Measurements from ENCODE around the gene CAMSAP1.

The CAMSAP1 gene

DNA sequence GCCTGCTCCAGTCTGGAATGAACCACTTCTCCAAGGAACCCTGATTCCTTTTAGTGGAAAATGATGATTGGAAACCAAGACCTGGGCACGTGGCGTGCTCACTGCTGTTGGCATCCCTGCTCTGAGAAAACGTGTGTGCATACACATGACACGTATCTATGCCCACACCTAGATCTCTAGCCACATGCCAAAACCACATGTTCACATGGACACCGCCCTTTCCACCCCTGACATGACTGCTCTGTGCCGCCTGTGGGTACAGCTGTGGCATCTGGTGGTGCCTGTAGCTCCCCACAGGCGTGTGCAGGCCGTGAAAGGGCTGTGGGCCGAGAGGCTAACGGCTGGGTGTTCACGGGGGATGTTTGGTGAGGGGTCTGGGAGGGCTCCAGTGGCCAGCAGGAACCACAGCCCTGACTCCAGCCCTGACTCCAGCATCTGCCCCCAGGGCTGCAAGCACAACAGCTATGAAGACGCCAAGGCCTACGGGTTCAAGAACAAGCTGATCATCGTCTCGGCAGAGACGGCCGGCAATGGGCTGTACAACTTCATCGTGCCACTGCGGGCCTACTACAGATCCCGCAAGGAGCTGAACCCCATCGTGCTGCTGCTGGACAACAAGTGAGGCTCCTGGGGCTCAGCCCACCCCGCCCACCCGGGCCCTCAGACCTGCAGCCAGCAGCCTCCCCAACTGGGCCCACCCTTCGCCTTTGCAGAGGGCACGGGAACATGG, 130.3 kb downstream of the CAMSAP1 start (continued):
- TF ChIP-seq ZNF565 (CRISPR knock-in tag; conservative IDR thresholded peaks at IDR 0.05; ENCODE audit: low read depth): no peak
- no peak for TF ChIP-seq ZNF8 (CRISPR knock-in tag; IDR thresholded peaks at IDR 0.05)
- TF ChIP-seq BACH2 (CRISPR knock-in tag; IDR thresholded peaks at IDR 0.05; ENCODE audit: borderline replicate concordance): no peak
- no peak for TF ChIP-seq TCF4 (CRISPR knock-in tag; IDR thresholded peaks at IDR 0.05; ENCODE audit: borderline replicate concordance)
- no peak for TF ChIP-seq PPARA (CRISPR knock-in tag; IDR thresholded peaks at IDR 0.05; ENCODE audit: borderline replicate concordance)

DNA sequence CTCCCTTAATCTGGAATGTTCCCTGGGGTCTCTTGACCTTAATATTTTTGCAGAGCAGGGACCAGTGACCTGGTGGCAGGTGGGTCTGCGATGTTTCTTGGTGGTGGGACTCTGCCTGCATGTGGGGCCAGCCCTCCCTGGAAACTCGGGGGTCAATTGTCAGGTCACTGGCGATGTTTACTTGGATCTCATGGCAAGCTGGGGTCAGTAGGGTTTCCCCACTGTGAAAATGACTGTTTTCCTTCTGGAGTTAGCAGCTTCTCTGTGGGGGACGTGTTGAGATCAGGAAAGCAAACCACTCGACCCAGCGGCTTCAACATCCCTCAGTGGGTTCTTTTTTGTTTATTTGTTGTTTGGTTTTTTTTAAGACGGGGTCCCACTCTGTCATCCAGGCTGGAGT, 131.4 kb downstream of the CAMSAP1 start:
- TF ChIP-seq, protein P1, sequence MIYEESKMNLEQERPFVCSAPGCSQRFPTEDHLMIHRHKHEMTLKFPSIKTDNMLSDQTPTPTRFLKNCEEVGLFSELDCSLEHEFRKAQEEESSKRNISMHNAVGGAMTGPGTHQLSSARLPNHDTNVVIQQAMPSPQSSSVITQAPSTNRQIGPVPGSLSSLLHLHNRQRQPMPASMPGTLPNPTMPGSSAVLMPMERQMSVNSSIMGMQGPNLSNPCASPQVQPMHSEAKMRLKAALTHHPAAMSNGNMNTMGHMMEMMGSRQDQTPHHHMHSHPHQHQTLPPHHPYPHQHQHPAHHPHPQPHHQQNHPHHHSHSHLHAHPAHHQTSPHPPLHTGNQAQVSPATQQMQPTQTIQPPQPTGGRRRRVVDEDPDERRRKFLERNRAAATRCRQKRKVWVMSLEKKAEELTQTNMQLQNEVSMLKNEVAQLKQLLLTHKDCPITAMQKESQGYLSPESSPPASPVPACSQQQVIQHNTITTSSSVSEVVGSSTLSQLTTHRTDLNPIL (CRISPR knock-in tag; IDR thresholded peaks at IDR 0.05; ENCODE audit: low read depth): no peak
- TF ChIP-seq ZNF70 (CRISPR knock-in tag; IDR thresholded peaks at IDR 0.05) (no peak), ZNF8 (CRISPR knock-in tag; IDR thresholded peaks at IDR 0.05) (no peak), GLIS3 (CRISPR knock-in tag; IDR thresholded peaks at IDR 0.05) (no peak), ZFP3 (CRISPR knock-in tag; IDR thresholded peaks at IDR 0.05) (no peak), RARB (CRISPR knock-in tag; IDR thresholded peaks at IDR 0.05) (no peak), ARNTL (CRISPR knock-in tag; IDR thresholded peaks at IDR 0.05; ENCODE audit: borderline replicate concordance, low read depth) (no peak), PPARA (CRISPR knock-in tag; IDR thresholded peaks at IDR 0.05; ENCODE audit: borderline replicate concordance) (no peak)
- ATAC-seq: no peak

DNA sequence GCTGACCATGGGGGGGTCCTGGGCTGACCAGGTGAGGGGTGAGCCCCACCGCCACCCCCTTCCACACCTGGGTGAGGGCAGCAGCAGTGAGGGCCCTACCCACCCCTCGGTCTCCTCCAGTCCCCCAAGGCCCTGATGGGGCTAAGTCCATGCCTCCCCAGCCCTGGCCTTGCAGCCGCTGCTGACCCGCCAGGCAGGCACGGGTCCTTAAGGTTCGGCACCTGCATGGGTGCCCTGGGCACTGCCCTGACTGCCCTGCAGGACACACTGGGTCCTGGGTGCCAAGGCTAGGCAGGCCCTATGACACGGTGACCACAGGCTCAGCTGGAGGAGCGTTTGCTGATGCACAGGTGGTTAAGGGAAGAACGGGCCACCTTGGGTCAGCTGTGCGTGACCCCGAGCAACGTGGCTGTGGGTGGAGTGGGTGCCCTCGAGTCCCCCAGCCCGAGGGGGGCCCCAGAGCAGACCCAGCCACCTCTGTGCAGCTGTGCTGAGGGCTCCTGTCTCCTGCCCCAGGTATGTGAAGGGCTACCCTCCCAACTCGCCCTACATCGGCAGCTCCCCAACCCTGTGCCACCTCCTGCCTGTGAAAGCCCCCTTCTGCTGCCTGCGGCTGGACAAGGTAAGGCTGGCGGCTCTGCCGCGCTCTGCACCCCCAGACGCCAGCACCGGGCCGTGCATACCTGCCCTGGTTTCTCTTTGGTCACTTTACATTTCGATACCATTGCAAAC, 132.4 kb downstream of the CAMSAP1 start:
- no peak for TF ChIP-seq ESRRG (CRISPR knock-in tag; IDR thresholded peaks at IDR 0.05)
- TF ChIP-seq, protein P2, sequence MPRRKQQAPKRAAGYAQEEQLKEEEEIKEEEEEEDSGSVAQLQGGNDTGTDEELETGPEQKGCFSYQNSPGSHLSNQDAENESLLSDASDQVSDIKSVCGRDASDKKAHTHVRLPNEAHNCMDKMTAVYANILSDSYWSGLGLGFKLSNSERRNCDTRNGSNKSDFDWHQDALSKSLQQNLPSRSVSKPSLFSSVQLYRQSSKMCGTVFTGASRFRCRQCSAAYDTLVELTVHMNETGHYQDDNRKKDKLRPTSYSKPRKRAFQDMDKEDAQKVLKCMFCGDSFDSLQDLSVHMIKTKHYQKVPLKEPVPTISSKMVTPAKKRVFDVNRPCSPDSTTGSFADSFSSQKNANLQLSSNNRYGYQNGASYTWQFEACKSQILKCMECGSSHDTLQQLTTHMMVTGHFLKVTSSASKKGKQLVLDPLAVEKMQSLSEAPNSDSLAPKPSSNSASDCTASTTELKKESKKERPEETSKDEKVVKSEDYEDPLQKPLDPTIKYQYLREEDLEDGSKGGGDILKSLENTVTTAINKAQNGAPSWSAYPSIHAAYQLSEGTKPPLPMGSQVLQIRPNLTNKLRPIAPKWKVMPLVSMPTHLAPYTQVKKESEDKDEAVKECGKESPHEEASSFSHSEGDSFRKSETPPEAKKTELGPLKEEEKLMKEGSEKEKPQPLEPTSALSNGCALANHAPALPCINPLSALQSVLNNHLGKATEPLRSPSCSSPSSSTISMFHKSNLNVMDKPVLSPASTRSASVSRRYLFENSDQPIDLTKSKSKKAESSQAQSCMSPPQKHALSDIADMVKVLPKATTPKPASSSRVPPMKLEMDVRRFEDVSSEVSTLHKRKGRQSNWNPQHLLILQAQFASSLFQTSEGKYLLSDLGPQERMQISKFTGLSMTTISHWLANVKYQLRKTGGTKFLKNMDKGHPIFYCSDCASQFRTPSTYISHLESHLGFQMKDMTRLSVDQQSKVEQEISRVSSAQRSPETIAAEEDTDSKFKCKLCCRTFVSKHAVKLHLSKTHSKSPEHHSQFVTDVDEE (CRISPR knock-in tag; IDR thresholded peaks at IDR 0.05): no peak
- ATAC-seq: no peak

DNA sequence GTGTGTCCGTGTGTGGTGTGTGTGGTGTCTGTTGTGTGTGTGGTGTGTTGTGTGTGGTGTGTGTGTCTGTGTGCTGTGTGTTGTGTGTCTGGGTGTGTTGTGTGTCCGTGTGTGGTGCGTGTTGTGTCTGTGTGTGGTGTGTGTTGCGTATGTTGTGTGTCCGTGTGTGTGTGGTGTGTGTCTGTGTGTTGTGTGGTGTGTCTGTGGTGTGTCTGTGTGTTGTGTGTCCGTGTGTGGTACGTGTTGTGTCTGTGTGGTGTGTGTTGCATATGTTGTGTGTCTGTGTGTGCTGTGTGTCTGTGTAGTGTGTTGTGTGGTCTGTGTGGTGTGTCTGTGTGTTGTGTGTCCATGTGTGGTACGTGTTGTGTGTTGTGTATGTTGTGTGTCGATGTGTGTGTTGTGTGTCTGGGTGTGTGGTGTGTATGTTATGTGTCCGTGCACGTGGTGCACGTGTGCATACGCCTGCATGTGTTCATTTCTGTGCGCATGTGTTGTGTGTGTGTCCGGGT, 133.1 kb downstream of the CAMSAP1 start:
- TF ChIP-seq TOX (CRISPR knock-in tag; IDR thresholded peaks at IDR 0.05; ENCODE audit: borderline replicate concordance) (no peak), ZFP30 (CRISPR knock-in tag; IDR thresholded peaks at IDR 0.05) (no peak), CSDC2 (CRISPR knock-in tag; IDR thresholded peaks at IDR 0.05) (no peak), ZFP3 (CRISPR knock-in tag; IDR thresholded peaks at IDR 0.05) (no peak), ESRRG (CRISPR knock-in tag; IDR thresholded peaks at IDR 0.05) (no peak), SNAI2 (CRISPR knock-in tag; IDR thresholded peaks at IDR 0.05) (no peak), GLIS3 (CRISPR knock-in tag; IDR thresholded peaks at IDR 0.05) (no peak)
- TF ChIP-seq, protein P3, sequence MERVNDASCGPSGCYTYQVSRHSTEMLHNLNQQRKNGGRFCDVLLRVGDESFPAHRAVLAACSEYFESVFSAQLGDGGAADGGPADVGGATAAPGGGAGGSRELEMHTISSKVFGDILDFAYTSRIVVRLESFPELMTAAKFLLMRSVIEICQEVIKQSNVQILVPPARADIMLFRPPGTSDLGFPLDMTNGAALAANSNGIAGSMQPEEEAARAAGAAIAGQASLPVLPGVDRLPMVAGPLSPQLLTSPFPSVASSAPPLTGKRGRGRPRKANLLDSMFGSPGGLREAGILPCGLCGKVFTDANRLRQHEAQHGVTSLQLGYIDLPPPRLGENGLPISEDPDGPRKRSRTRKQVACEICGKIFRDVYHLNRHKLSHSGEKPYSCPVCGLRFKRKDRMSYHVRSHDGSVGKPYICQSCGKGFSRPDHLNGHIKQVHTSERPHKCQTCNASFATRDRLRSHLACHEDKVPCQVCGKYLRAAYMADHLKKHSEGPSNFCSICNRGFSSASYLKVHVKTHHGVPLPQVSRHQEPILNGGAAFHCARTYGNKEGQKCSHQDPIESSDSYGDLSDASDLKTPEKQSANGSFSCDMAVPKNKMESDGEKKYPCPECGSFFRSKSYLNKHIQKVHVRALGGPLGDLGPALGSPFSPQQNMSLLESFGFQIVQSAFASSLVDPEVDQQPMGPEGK (CRISPR knock-in tag; IDR thresholded peaks at IDR 0.05; ENCODE audit: borderline replicate concordance): no peak

DNA sequence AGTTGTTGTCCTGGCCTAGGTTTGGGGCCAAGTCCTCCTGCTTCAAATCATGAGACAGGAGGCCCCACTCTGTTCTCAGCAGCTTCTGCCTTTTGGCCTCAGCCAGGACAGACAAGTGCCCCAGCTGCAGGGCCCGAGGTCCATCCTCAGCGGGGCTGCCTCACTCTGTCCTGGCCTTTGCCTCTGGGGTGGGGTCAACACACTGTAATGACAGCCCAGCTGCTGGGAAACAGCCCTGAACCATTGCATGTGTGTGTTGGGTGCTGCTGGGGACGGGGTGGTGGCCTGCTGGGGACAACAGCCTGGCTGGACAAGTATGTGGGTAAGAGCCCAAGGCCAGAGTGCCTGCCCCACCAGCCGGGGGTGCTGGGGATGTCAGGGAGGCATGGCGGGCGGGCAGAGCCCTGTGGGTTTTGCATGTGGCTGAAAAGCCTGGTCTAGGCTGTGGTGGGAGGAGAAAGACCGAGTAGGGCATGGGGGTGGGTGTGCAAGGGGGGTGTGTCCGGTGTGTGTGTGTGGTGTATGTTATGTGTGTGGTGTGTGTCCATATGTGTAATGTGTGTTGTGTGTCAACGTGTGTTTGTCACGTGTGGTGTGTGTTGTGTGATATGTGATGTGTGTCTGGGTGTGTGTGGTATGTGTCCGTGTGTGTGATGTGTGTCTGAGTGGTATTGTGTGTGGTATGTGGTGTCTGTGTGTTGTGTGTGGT, 133.7 kb downstream of the CAMSAP1 start:
- no peak for ATAC-seq
- TF ChIP-seq TCF4 (CRISPR knock-in tag; IDR thresholded peaks at IDR 0.05; ENCODE audit: borderline replicate concordance) (no peak), RARB (CRISPR knock-in tag; IDR thresholded peaks at IDR 0.05) (no peak), ZNF8 (CRISPR knock-in tag; IDR thresholded peaks at IDR 0.05) (no peak)

More for the DNA sequence above, 133.1 kb downstream of the CAMSAP1 start:
- ATAC-seq: no peak

All from SK-N-SH treated with all-trans-retinoic acid at 6 μM for 48 hours (cell line).